HG02943 (cell line): ENCODE data around the gene HCFC2.
"Not testable (repeated sequence)": the region's sequence is repeated elsewhere in the genome, so short reads cannot be mapped to it uniquely, and the experiment has no call there.

Experiments used
- ATAC-seq: cut with Tn5 transposase; IDR thresholded peaks from one replicate; pipeline ENCODE4 v1.9.1; 2021; ENCODE audit warnings: mild to moderate bottlenecking, low read depth, moderate library complexity; ENCODE audit not compliant: unreplicated experiment

The HCFC2 gene

GRCh38 chr12:104064031-104064841 is at the start of gene HCFC2:
Gene HCFC2 (plus strand): TSS chr12:104064531. CDS start chr12:104064561, 30 bp downstream.
- ATAC-seq = peak; percentile 88

GRCh38 chr12:104021862-104022261 is 42.5 kb upstream of the HCFC2 start:
- not testable (repeated sequence) for ATAC-seq

GRCh38 chr12:104022786-104023185 is 41.5 kb upstream of the HCFC2 start:
- ATAC-seq = no peak

GRCh38 chr12:104023710-104024109 is 40.6 kb upstream of the HCFC2 start:
- no peak for ATAC-seq

- no peak for ATAC-seq
Measured at GRCh38 chr12:104024348-104024747, 40.0 kb upstream of the HCFC2 start.

GRCh38 chr12:104025771-104026170 is 38.6 kb upstream of the HCFC2 start:
- no peak for ATAC-seq

GRCh38 chr12:104026841-104027599 is 37.3 kb upstream of the HCFC2 start:
- ATAC-seq = no peak

GRCh38 chr12:104030596-104030995 is 33.7 kb upstream of the HCFC2 start:
- ATAC-seq = not testable (repeated sequence)

GRCh38 chr12:104036143-104036542 is 28.2 kb upstream of the HCFC2 start:
- ATAC-seq = not testable (repeated sequence)

- ATAC-seq = not testable (repeated sequence)
Measured at GRCh38 chr12:104039769-104040168, 24.6 kb upstream of the HCFC2 start.

- no peak for ATAC-seq
Measured at GRCh38 chr12:104042580-104042979, 21.8 kb upstream of the HCFC2 start.

GRCh38 chr12:104044158-104044557 is 20.2 kb upstream of the HCFC2 start:
- ATAC-seq = no peak

- ATAC-seq = no peak
Measured at GRCh38 chr12:104046306-104046705, 18.0 kb upstream of the HCFC2 start.

- no peak for ATAC-seq
Measured at GRCh38 chr12:104048162-104048561, 16.2 kb upstream of the HCFC2 start.

- no peak for ATAC-seq
Measured at GRCh38 chr12:104048811-104049210, 15.5 kb upstream of the HCFC2 start.

- no peak for ATAC-seq
Measured at GRCh38 chr12:104049278-104049902, 14.9 kb upstream of the HCFC2 start.

- no peak for ATAC-seq
Measured at GRCh38 chr12:104049903-104050356, 14.4 kb upstream of the HCFC2 start, which contains the start of gene GLT8D2. Gene GLT8D2 (minus strand): TSS chr12:104050187. CDS start chr12:104019648, 30,539 bp downstream.

- ATAC-seq = no peak
Measured at GRCh38 chr12:104050436-104050835, 13.9 kb upstream of the HCFC2 start.

- no peak for ATAC-seq
Measured at GRCh38 chr12:104054681-104055346, 9.5 kb upstream of the HCFC2 start.

GRCh38 chr12:104055686-104056388 is 8.5 kb upstream of the HCFC2 start:
- no peak for ATAC-seq
